Liver (tissue), 9 donors: Measurements from ENCODE around the gene AKT3. TPM values are rescaled to one million over a fixed set of nuclear protein-coding genes. Genes with fewer than 3 reads are reported as not detected.

Source experiments
- DNase-seq: peaks from one replicate; pipeline ENCODE4 v3.0.0-alpha.2; 2017; ENCODE audit warnings: low spot score
- H3K27ac ChIP-seq, 2 donors: one replicate each; pipeline ENCODE4 v1.7.0; 2013; ENCODE audit warnings: inconsistent platforms in 2 of 2, low read length in 2 of 2, control low read depth in 1 of 2, low read depth in 1 of 2, mild to moderate bottlenecking in 1 of 2
- H3K27me3 ChIP-seq, 4 donors: one replicate each; pipeline versions ENCODE4 v1.6.1 to v1.7.0; 2013; ENCODE audit warnings: low read length in 3 of 4, inconsistent platforms in 1 of 4, mild to moderate bottlenecking in 1 of 4, moderate library complexity in 1 of 4; ENCODE audit not compliant: control insufficient read depth in 4 of 4, insufficient read depth in 4 of 4
- H3K36me3 ChIP-seq, 4 donors: one replicate each; pipeline versions ENCODE4 v1.6.1 to v1.7.0; 2013; ENCODE audit warnings: low read length in 3 of 4, mild to moderate bottlenecking in 3 of 4, low read depth in 1 of 4, moderate library complexity in 1 of 4; ENCODE audit not compliant: control insufficient read depth in 4 of 4, insufficient read depth in 3 of 4
- H3K4me1 ChIP-seq, 4 donors: one replicate each; pipeline versions ENCODE4 v1.6.1 to v1.7.0; 2013; ENCODE audit warnings: low read length in 3 of 4, mild to moderate bottlenecking in 3 of 4, moderate library complexity in 1 of 4; ENCODE audit not compliant: control insufficient read depth in 4 of 4, insufficient read depth in 4 of 4
- H3K4me3 ChIP-seq, 3 donors: one replicate each; pipeline versions ENCODE4 v1.6.1 to v1.7.0; 2013; ENCODE audit warnings: low read length in 3 of 3, control low read depth in 1 of 3, low read depth in 1 of 3, mild to moderate bottlenecking in 1 of 3
- H3K9ac ChIP-seq, 2 donors: one replicate each; pipeline ENCODE4 v1.7.0; 2013; ENCODE audit warnings: low read length in 2 of 2, mild to moderate bottlenecking in 2 of 2, moderate library complexity in 2 of 2, control low read depth in 1 of 2, low read depth in 1 of 2
- H3K9me3 ChIP-seq, 4 donors: one replicate each; pipeline versions ENCODE4 v1.6.1 to v1.7.0; 2013; ENCODE audit warnings: low read length in 3 of 4; ENCODE audit not compliant: control insufficient read depth in 4 of 4
- CTCF ChIP-seq: fragments of 150-350 bp; IDR thresholded peaks from 2 replicates; pipeline ENCODE4 v1.5.1; 2017; ENCODE audit warnings: improper control_type of control experiment, low read depth, low read length; ENCODE audit not compliant: missing input control
- EGR1 ChIP-seq, 2 donors: IDR thresholded peaks; 2 replicates each; pipeline ENCODE4 v1.6.1; 2016 to 2018; ENCODE audit warnings: antibody characterized with exemption in 2 of 2, low read depth in 2 of 2
- FOXA1 ChIP-seq: IDR thresholded peaks from 2 replicates; pipeline ENCODE4 v1.6.1; 2016; ENCODE audit warnings: antibody characterized with exemption
- FOXA2 ChIP-seq: IDR thresholded peaks from 2 replicates; pipeline ENCODE4 v1.6.1; 2016; ENCODE audit warnings: antibody characterized with exemption
- GABPA ChIP-seq, 2 donors: IDR thresholded peaks in 1 of 2; conservative IDR thresholded peaks in 1 of 2; 2 replicates each; pipeline ENCODE4 v1.6.1; 2016; ENCODE audit warnings: antibody characterized with exemption in 2 of 2, mild to moderate bottlenecking in 1 of 2, moderate library complexity in 1 of 2
- HNF4G ChIP-seq: IDR thresholded peaks from 2 replicates; pipeline ENCODE4 v1.6.1; 2016; ENCODE audit warnings: antibody characterized with exemption
- NR2F2 ChIP-seq: IDR thresholded peaks from 2 replicates; pipeline ENCODE4 v1.6.1; 2016; ENCODE audit warnings: antibody characterized with exemption
- RAD21 ChIP-seq, 2 donors: IDR thresholded peaks; 2 replicates each; pipeline ENCODE4 v1.6.1; 2016; ENCODE audit warnings: antibody characterized with exemption in 2 of 2, mild to moderate bottlenecking in 2 of 2
- REST ChIP-seq: IDR thresholded peaks from 2 replicates; pipeline ENCODE4 v1.6.1; 2016; ENCODE audit warnings: antibody characterized with exemption, mild to moderate bottlenecking
- RXRA ChIP-seq, 2 donors: IDR thresholded peaks; 2 replicates each; pipeline ENCODE4 v1.6.1; 2017 to 2018; ENCODE audit warnings: antibody characterized with exemption in 2 of 2, mild to moderate bottlenecking in 1 of 2
- TAF1 ChIP-seq: conservative IDR thresholded peaks from 2 replicates; pipeline ENCODE4 v1.6.1; 2016; ENCODE audit warnings: antibody characterized with exemption, mild to moderate bottlenecking
- ZBTB33 ChIP-seq: IDR thresholded peaks from 2 replicates; pipeline ENCODE4 v1.6.1; 2016; ENCODE audit warnings: antibody characterized with exemption
- WGBS: extraction: QIAGEN DNeasy Blood & Tissue Kit; methylation state at CpG from one replicate; pipeline ENCODE4 v1.1.7; 2013; 5-methylcytosine and 5-hydroxymethylcytosine counted together
- polyA plus RNA-seq, 2 donors: library from polyadenylated mRNA; stranded (reverse) in 1 of 2; unstranded in 1 of 2; fragments of 200-250 nt in 1 of 2; fragments of >200 nt in 1 of 2; fragmentation: Nextera tagmentation in 1 of 2; extraction: Ambion mirVana in 1 of 2; gene quantifications; one replicate each; pipeline versions ENCODE4 v1.2.1 to v1.2.3, GENCODE V29; 2013 to 2015
- total RNA-seq, 2 donors: library from RNA; depleted of rRNA; stranded (reverse); fragments of >200 nt; gene quantifications; one replicate each; pipeline ENCODE4 v1.2.3, GENCODE V29; 2014
- donor health status: healthy.
- donor health status: healthy.
- donor health status: healthy.
- donor health status: healthy.
- donor health status: healthy.

Gene AKT3
- total and polyA plus RNA-seq, 4 donors = 1.7 to 7.6 (median 2.8) TPM

- H3K9me3 ChIP-seq = no peaks in the 10 kb centered on the region
These were observed 47.3 kb downstream of the AKT3 start for GRCh38 chr1:243802736-243803135.

GRCh38 chr1:243801378-243801777, 48.7 kb downstream of the AKT3 start:
- 80% methylated on average over 1 of the region's 1 CpG for WGBS
- Histone ChIP-seq H3K27ac (no peak overlapping the region), H3K27me3 (no peaks in the 10 kb centered on the region), H3K9me3 (no peaks in the 10 kb centered on the region), H3K4me3 (no peak overlapping the region), H3K9ac (no peak overlapping the region), H3K36me3 (no peaks in the 10 kb centered on the region), H3K4me1 (no peaks in the 10 kb centered on the region)
- no peak for TF ChIP-seq FOXA1
- TF ChIP-seq RXRA (IDR thresholded peaks at IDR 0.05) = no peak
- no peak for TF ChIP-seq HNF4G
- TF ChIP-seq REST = no peak
- no peak for TF ChIP-seq NR2F2
- TF ChIP-seq GABPA (IDR thresholded peaks at IDR 0.05 in 1 of 2, conservative IDR thresholded peaks at IDR 0.05 in 1 of 2) = no peak
- TF ChIP-seq TAF1 = no peak
- no peak for TF ChIP-seq RAD21 (IDR thresholded peaks at IDR 0.05)
- TF ChIP-seq FOXA2 = no peak
- no peak for TF ChIP-seq ZBTB33
- no peak for DNase-seq

More at GRCh38 chr1:243802736-243803135, 47.3 kb downstream of the AKT3 start:
- Histone ChIP-seq H3K27me3 (no peaks in the 10 kb centered on the region), H3K4me3 (no peak overlapping the region), H3K36me3 (no peaks in the 10 kb centered on the region), H3K4me1 (no peaks in the 10 kb centered on the region), H3K27ac (no peak overlapping the region), H3K9ac (no peak overlapping the region)
- no peak for DNase-seq
- 98% methylated on average over 3 of the region's 3 CpGs for WGBS
- TF ChIP-seq CTCF = no peak
- no peak for TF ChIP-seq HNF4G
- no peak for TF ChIP-seq RXRA (IDR thresholded peaks at IDR 0.05)
- TF ChIP-seq EGR1 (IDR thresholded peaks at IDR 0.05; ENCODE audit: low read depth in 2 of 2) = no peak
